ENCODE measurements around the gene CARD10.

DNA sequence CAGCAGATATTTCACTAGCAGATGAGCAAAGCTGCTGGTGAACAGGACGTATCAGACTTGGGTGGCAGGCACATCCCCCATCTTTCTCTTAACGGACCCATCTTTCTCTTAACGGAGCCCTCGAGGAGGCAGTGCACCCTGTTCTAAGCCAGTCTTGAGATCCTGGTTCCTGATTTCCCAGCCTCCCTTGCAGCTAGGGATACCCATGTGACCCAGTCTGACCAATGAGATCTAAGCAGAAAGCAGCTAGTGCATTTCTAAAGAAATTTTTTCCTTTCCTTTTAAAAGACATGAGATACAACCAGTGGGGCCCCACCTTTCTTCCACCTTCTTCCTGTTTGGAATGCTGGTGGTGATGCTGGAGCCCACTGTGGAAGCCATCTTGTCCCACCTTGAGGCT, 78.3 kb downstream of the CARD10 start:
- TF ChIP-seq POLR2A (IDR thresholded peaks at IDR 0.05): no peak
- TF ChIP-seq, protein P1, sequence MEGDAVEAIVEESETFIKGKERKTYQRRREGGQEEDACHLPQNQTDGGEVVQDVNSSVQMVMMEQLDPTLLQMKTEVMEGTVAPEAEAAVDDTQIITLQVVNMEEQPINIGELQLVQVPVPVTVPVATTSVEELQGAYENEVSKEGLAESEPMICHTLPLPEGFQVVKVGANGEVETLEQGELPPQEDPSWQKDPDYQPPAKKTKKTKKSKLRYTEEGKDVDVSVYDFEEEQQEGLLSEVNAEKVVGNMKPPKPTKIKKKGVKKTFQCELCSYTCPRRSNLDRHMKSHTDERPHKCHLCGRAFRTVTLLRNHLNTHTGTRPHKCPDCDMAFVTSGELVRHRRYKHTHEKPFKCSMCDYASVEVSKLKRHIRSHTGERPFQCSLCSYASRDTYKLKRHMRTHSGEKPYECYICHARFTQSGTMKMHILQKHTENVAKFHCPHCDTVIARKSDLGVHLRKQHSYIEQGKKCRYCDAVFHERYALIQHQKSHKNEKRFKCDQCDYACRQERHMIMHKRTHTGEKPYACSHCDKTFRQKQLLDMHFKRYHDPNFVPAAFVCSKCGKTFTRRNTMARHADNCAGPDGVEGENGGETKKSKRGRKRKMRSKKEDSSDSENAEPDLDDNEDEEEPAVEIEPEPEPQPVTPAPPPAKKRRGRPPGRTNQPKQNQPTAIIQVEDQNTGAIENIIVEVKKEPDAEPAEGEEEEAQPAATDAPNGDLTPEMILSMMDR (IDR thresholded peaks at IDR 0.05): no peak

Data from esophagus squamous epithelium (tissue), 4 donors.